Measurements from ENCODE around the gene NR6A1.

GRCh38 chr9:124567362-124567761 is 203.7 kb downstream of the NR6A1 start:
- TF ChIP-seq RAD21 (CRISPR knock-in tag; IDR thresholded peaks at IDR 0.05) (no peak), NFRKB (IDR thresholded peaks at IDR 0.05) (no peak), CHD2 (IDR thresholded peaks at IDR 0.05; ENCODE audit: low read depth, low read length) (no peak), CTCF (CRISPR knock-in tag; IDR thresholded peaks at IDR 0.05) (no peak), MLX (CRISPR knock-in tag; IDR thresholded peaks at IDR 0.05) (no peak), ZNF326 (CRISPR knock-in tag; IDR thresholded peaks at IDR 0.05; ENCODE audit: borderline replicate concordance) (no peak), ATF2 (CRISPR knock-in tag; IDR thresholded peaks at IDR 0.05) (no peak), RERE (CRISPR knock-in tag; IDR thresholded peaks at IDR 0.05; ENCODE audit: low read depth) (no peak), ZNF253 (CRISPR knock-in tag; IDR thresholded peaks at IDR 0.05; ENCODE audit: borderline replicate concordance) (no peak)
